HCT116 (cell line): Measurements from ENCODE around the gene AURKAIP1. TPM values are rescaled to one million over a fixed set of nuclear protein-coding genes. Genes with fewer than 3 reads are reported as not detected.

Source experiments
- ATAC-seq: fragments of 200-7000 bp; cut with Tn5 transposase; 2 replicates; pipeline ENCODE4 v1.9.1; 2020; ENCODE audit warnings: mild to moderate bottlenecking, moderate library complexity
- BruUV-seq: library from RNA; stranded (reverse); fragments of 400-500 nt; replicated peaks from 2 replicates; lab custom pipeline; 2021; lab: Mats Ljungman, UMichigan
- CTCF ChIA-PET: fragments of 300-600 bp; sonication (Branson Sonifier 250); formaldehyde crosslinking; loops from one replicate; lab custom pipeline; 2021; ENCODE audit warnings: antibody characterized with exemption; lab: Charles Lee
- POLR2A ChIA-PET: fragments of 300-600, 350-600 bp; sonication (Branson Sonifier 250); formaldehyde crosslinking; loops from one replicate; lab custom pipeline; 2021; ENCODE audit warnings: antibody characterized with exemption; lab: Charles Lee
- RAD21 ChIA-PET, 2 experiments: fragments of 300-600 bp; sonication (Branson Sonifier 250); formaldehyde crosslinking; loops; one replicate each; lab custom pipeline; 2023; ENCODE audit warnings: low total read pairs in 2 of 2; ENCODE audit not compliant: uncharacterized antibody in 2 of 2, unreplicated experiment in 2 of 2, low non-redundant PET in 1 of 2; lab: Charles Lee
- DNase-seq: peaks from one replicate; pipeline ENCODE4 v3.0.0-alpha.2; 2010; ENCODE audit warnings: low read depth, low spot score
- H2AFZ ChIP-seq: fragments of 200-600 bp; shearing (Covaris generic), sonication (generic); 2 replicates; pipeline ENCODE4 v1.6.1; 2017; ENCODE audit warnings: low read depth, mixed run types, mixed read lengths, antibody characterized with exemption, low read length; ENCODE audit not compliant: poor library complexity, severe bottlenecking
- H3K27ac ChIP-seq: 2 replicates; pipeline ENCODE4 v1.5.1; 2012; ENCODE audit warnings: low read depth, low read length
- H3K27me3 ChIP-seq: fragments of 200-600 bp; sonication (generic); 2 replicates; pipeline ENCODE4 v1.6.1; 2016; ENCODE audit warnings: mixed run types, low read length, mixed read lengths; ENCODE audit not compliant: insufficient read depth
- H3K36me3 ChIP-seq, 2 experiments: fragments of 200-500 bp in 1 of 2; fragments of 200-600 bp in 1 of 2; sonication (Bioruptor generic) in 1 of 2; sonication (generic) in 1 of 2; 2 replicates each; pipeline versions ENCODE4 v1.5.1 to v1.6.1; 2014 to 2016; ENCODE audit warnings: low read length in 2 of 2, inconsistent platforms in 1 of 2, mixed read lengths in 1 of 2, mixed run types in 1 of 2; ENCODE audit not compliant: insufficient read depth in 2 of 2, control insufficient read depth in 1 of 2
- H3K4me1 ChIP-seq, 2 experiments: fragments of 200-600 bp in 1 of 2; sonication (generic) in 1 of 2; 2 replicates each; pipeline versions ENCODE4 v1.5.1 to v1.6.1; 2012 to 2017; ENCODE audit warnings: low read length in 2 of 2, inconsistent platforms in 1 of 2, mild to moderate bottlenecking in 1 of 2, mixed read lengths in 1 of 2, mixed run types in 1 of 2, moderate library complexity in 1 of 2; ENCODE audit not compliant: insufficient read depth in 2 of 2, control insufficient read depth in 1 of 2
- H3K4me2 ChIP-seq: fragments of 200-600 bp; sonication (generic); 2 replicates; pipeline ENCODE4 v1.6.1; 2017; ENCODE audit warnings: mixed run types, low read length, mixed read lengths
- H3K4me3 ChIP-seq, 2 experiments: fragments of 200-600 bp in 1 of 2; sonication (generic) in 1 of 2; replicated peaks in 1 of 2; 2 replicates each; pipeline ENCODE4 v1.5.1; 2011 to 2016; ENCODE audit warnings: low read length in 2 of 2, control low read depth in 1 of 2, low read depth in 1 of 2, mild to moderate bottlenecking in 1 of 2, mixed read lengths in 1 of 2, mixed run types in 1 of 2
- H3K79me2 ChIP-seq: fragments of 200-600 bp; sonication (generic); 2 replicates; pipeline ENCODE4 v1.6.1; 2017; ENCODE audit warnings: mild to moderate bottlenecking, mixed run types, low read length, moderate library complexity, mixed read lengths; ENCODE audit not compliant: insufficient read depth
- H3K9ac ChIP-seq: fragments of 200-600 bp; sonication (generic); 2 replicates; pipeline ENCODE4 v1.6.1; 2016; ENCODE audit warnings: low read length, mixed read lengths
- H3K9me2 ChIP-seq: fragments of 200-600 bp; sonication (generic), shearing (Covaris generic); 2 replicates; pipeline ENCODE4 v1.6.1; 2017; ENCODE audit warnings: mixed run types, mild to moderate bottlenecking, moderate library complexity; ENCODE audit not compliant: insufficient read depth
- H3K9me3 ChIP-seq, 2 experiments: fragments of 200-500 bp in 1 of 2; fragments of 200-600 bp in 1 of 2; sonication (Bioruptor generic) in 1 of 2; sonication (generic) in 1 of 2; 2 replicates each; pipeline ENCODE4 v1.6.1; 2014 to 2017; ENCODE audit warnings: low read length in 2 of 2, mixed read lengths in 2 of 2, inconsistent platforms in 1 of 2, low read depth in 1 of 2, mild to moderate bottlenecking in 1 of 2, mixed run types in 1 of 2, moderate library complexity in 1 of 2; ENCODE audit not compliant: control insufficient read depth in 1 of 2, insufficient read depth in 1 of 2
- H4K20me1 ChIP-seq: fragments of 200-600 bp; sonication (generic), shearing (Covaris generic); 2 replicates; pipeline ENCODE4 v1.6.1; 2017; ENCODE audit warnings: mixed run types, mild to moderate bottlenecking, moderate library complexity; ENCODE audit not compliant: insufficient read depth
- EGR1 ChIP-seq: IDR thresholded peaks from 2 replicates; pipeline ENCODE4 v1.6.1; 2012; ENCODE audit warnings: low read depth
- EZH2 ChIP-seq: fragments of 200-600 bp; sonication (generic); IDR thresholded peaks from 2 replicates; pipeline ENCODE4 v1.6.1; 2017; ENCODE audit warnings: antibody characterized with exemption, mixed run types
- POLR2A ChIP-seq: IDR thresholded peaks from 2 replicates; pipeline ENCODE4 v1.7.0; 2011; ENCODE audit warnings: borderline replicate concordance; ENCODE audit not compliant: insufficient read depth, insufficient read length; ENCODE audit errors: extremely low read depth
- TCF7L2 ChIP-seq: IDR thresholded peaks from 2 replicates; pipeline ENCODE4 v1.7.0; 2011; ENCODE audit warnings: borderline replicate concordance, inconsistent platforms; ENCODE audit not compliant: insufficient read depth, insufficient read length; ENCODE audit errors: extremely low read depth
- YY1 ChIP-seq: IDR thresholded peaks from 2 replicates; pipeline ENCODE4 v1.6.1; 2011; ENCODE audit warnings: low read length, low read depth, moderate library complexity, mild to moderate bottlenecking; ENCODE audit not compliant: insufficient replicate concordance; ENCODE audit errors: extremely low read depth
- ZBTB33 ChIP-seq: IDR thresholded peaks from 2 replicates; pipeline ENCODE4 v1.6.1; 2011; ENCODE audit warnings: mild to moderate bottlenecking, low read length, moderate library complexity; ENCODE audit not compliant: insufficient replicate concordance; ENCODE audit errors: extremely low read depth
- intact Hi-C: fragments of 100-400 bp; cut with micrococcal nuclease; formaldehyde crosslinking; loops from 2 replicates; pipeline ENCODE4 v1.10.0; 2022
- total RNA-seq: library from RNA; stranded (reverse); gene quantifications from one replicate; pipeline ENCODE4 v1.2.1, GENCODE V29; 2021; ENCODE audit not compliant: unreplicated experiment

The AURKAIP1 gene
- total RNA-seq, 1 experiment from 2014 or later = 200 TPM

GRCh38 chr1:1329304-1330210 lies 45.5 kb downstream of the AURKAIP1 start:
- ChIA-PET RAD21 (no interaction called here), CTCF (no interaction called here), POLR2A (no interaction called here)
- ATAC-seq (no peak), DNase-seq (no peak)
- peaks cover 14 to 43% of the 10 kb centered on the region in 2 experiments; a peak in 3 of 4 replicates for H3K4me1 ChIP-seq
- TF ChIP-seq POLR2A (peak; percentile 28), ZBTB33 (no peak)
- intact Hi-C loops = no loop called here
- H3K36me3 ChIP-seq = no peaks in the 10 kb centered on the region
- H2AFZ ChIP-seq = no peak overlapping the region
- no peaks in the 10 kb centered on the region for H3K9me2 ChIP-seq
- BruUV-seq = no TSS peak
- no peak overlapping the region for H3K9ac ChIP-seq
- H4K20me1 ChIP-seq = no peaks in the 10 kb centered on the region
- no peak overlapping the region; the same call in 1 of the 2 replicates for H3K27ac ChIP-seq
- H3K79me2 ChIP-seq = peaks cover 19% of the 10 kb centered on the region
- H3K9me3 ChIP-seq = no peaks in the 10 kb centered on the region
- no peaks in the 10 kb centered on the region for H3K27me3 ChIP-seq
- H3K4me2 ChIP-seq = no peak overlapping the region
- no peak overlapping the region for H3K4me3 ChIP-seq

GRCh38 chr1:1328254-1328653 lies 46.8 kb downstream of the AURKAIP1 start:
- no peaks in the 10 kb centered on the region for H3K36me3 ChIP-seq
- ChIA-PET CTCF (no interaction called here), RAD21 (no interaction called here), POLR2A (no interaction called here)
- no peak for DNase-seq
- H3K9me3 ChIP-seq = no peaks in the 10 kb centered on the region
- no peaks in the 10 kb centered on the region for H4K20me1 ChIP-seq
- peaks cover 18 to 41% of the 10 kb centered on the region in 2 experiments for H3K4me1 ChIP-seq
- H2AFZ ChIP-seq = no peak overlapping the region
- H3K79me2 ChIP-seq = peaks cover 28% of the 10 kb centered on the region
- H3K27me3 ChIP-seq = no peaks in the 10 kb centered on the region
- H3K4me2 ChIP-seq = no peak overlapping the region
- H3K27ac ChIP-seq = no peak overlapping the region
- intact Hi-C loops = no loop called here
- no peaks in the 10 kb centered on the region for H3K9me2 ChIP-seq
- no TSS peak for BruUV-seq
- H3K4me3 ChIP-seq = no peak overlapping the region
- no peak for ATAC-seq
- no peak overlapping the region for H3K9ac ChIP-seq
- TF ChIP-seq EGR1 (no peak), EZH2 (no peak), TCF7L2 (no peak), YY1 (no peak)
